ENCODE results near the gene POLD1. TPM values are rescaled to one million over a fixed set of nuclear protein-coding genes. Genes with fewer than 3 reads are reported as not detected.

The POLD1 gene
- total and polyA plus RNA-seq, 2 experiments from 2014 or later = 18.2 to 32.6 TPM

DNA sequence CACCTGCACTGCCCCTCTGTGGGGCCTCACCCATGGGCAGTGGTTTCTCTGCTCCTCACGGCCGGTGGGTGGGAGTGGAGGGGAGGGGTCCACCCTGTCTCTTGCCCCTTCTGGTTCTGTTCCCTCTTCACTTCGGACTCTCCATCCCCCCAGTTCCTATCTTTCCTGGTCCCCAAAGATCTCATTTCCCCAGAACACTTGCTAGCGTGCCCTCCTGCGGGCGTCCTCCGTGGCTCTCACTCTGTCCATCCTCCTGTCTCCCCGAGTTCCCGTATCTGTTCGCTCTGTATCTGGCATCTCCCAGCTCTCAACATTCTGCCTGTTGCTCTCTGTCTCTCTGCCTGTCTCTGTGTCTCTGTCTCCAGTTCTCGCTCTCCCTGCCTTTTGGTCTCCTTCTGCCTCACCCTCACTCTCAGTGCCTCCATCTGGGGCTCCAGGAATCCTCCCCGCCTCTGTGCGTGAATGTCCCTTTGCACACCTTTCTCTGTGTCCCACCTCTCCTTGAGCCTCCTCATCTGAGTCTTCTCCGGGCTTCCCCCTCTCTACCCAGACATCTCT, 35.0 kb downstream of the POLD1 start:
- H3K4me1 ChIP-seq (ENCODE audit: insufficient read depth) = peaks cover 7% of the 10 kb centered on the region
- WGBS (ENCODE audit: low lambda C conversion rate, missing lambda C conversion rate) = 14% methylated on average over 14 of the region's 14 CpGs
- no peaks in the 10 kb centered on the region for H3K9me2 ChIP-seq (replicated peaks; ENCODE audit: insufficient read depth)
- DNase-seq (ENCODE audit: low spot score) = no peak
- no peaks in the 10 kb centered on the region for H3K79me2 ChIP-seq
- H3K27ac ChIP-seq = no peak overlapping the region
- no peak overlapping the region for H2AFZ ChIP-seq
- no peaks in the 10 kb centered on the region for H4K20me1 ChIP-seq (ENCODE audit: insufficient read depth, poor library complexity, severe bottlenecking)
- H3K4me3 ChIP-seq = no peak overlapping the region
- no peak overlapping the region for H3K4me2 ChIP-seq
- peaks cover 26% of the 10 kb centered on the region for H3K27me3 ChIP-seq
- no peaks in the 10 kb centered on the region for H3K9me3 ChIP-seq (ENCODE audit: low read depth)
- no peaks in the 10 kb centered on the region for H3K36me3 ChIP-seq (replicated peaks; ENCODE audit: insufficient read depth, low read depth)
- TF ChIP-seq EZH2 (IDR thresholded peaks at IDR 0.05; ENCODE audit: borderline replicate concordance) = peak; percentile 30
- TF ChIP-seq CTCF (IDR thresholded peaks at IDR 0.05; ENCODE audit: poor library complexity) = no peak
- no peak for TF ChIP-seq EZH2phosphoT487 (IDR thresholded peaks at IDR 0.05; ENCODE audit: low read depth, severe bottlenecking, unreplicated experiment)

- no peaks in the 10 kb centered on the region for H3K9me3 ChIP-seq (ENCODE audit: low read depth)
- TF ChIP-seq EZH2 (IDR thresholded peaks at IDR 0.05; ENCODE audit: borderline replicate concordance) (no peak), CTCF (IDR thresholded peaks at IDR 0.05; ENCODE audit: poor library complexity) (no peak), EZH2phosphoT487 (IDR thresholded peaks at IDR 0.05; ENCODE audit: low read depth, severe bottlenecking, unreplicated experiment) (no peak)
- WGBS (ENCODE audit: low lambda C conversion rate, missing lambda C conversion rate) = 22% methylated on average over 5 of the region's 8 CpGs
- H4K20me1 ChIP-seq (ENCODE audit: insufficient read depth, poor library complexity, severe bottlenecking) = no peaks in the 10 kb centered on the region
- H3K27ac ChIP-seq = no peak overlapping the region
- DNase-seq (ENCODE audit: low spot score) = peak; percentile 5
- H3K36me3 ChIP-seq (replicated peaks; ENCODE audit: insufficient read depth, low read depth) = no peaks in the 10 kb centered on the region
- H3K79me2 ChIP-seq = no peaks in the 10 kb centered on the region
- no peak overlapping the region for H3K4me3 ChIP-seq
- H3K4me2 ChIP-seq = no peak overlapping the region
- H3K27me3 ChIP-seq = peaks cover 26% of the 10 kb centered on the region
- H3K4me1 ChIP-seq (ENCODE audit: insufficient read depth) = peaks cover 7% of the 10 kb centered on the region
- H2AFZ ChIP-seq = no peak overlapping the region
- H3K9me2 ChIP-seq (replicated peaks; ENCODE audit: insufficient read depth) = no peaks in the 10 kb centered on the region
Measured at GRCh38 chr19:50419580-50420035, 35.5 kb downstream of the POLD1 start.

DNA sequence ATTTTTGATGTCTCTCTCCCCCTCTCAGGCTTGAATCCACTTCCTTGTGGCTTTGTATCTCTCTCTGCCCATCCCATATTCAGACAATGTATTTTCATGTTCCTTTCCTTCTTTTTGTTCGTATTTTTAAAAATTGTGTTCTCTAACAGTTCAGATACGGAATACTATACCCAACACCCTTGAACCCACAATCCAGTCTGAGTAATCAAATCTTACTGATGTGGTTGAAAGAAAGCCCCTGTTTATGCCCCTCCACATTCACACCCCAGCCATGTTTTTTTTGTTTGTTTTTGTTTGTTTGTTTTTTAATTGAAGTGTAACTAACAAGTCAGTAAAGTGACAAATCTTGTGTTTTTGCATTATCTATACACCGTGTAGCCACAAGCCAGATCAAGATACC, 36.0 kb downstream of the POLD1 start:
- TF ChIP-seq EZH2phosphoT487 (IDR thresholded peaks at IDR 0.05; ENCODE audit: low read depth, severe bottlenecking, unreplicated experiment) = no peak
- no peak for TF ChIP-seq CTCF (IDR thresholded peaks at IDR 0.05; ENCODE audit: poor library complexity)
- no peak for TF ChIP-seq EZH2 (IDR thresholded peaks at IDR 0.05; ENCODE audit: borderline replicate concordance)
- H3K27me3 ChIP-seq = peaks cover 26% of the 10 kb centered on the region
- H3K4me2 ChIP-seq = no peak overlapping the region
- no peaks in the 10 kb centered on the region for H3K9me3 ChIP-seq (ENCODE audit: low read depth)
- no peak overlapping the region for H2AFZ ChIP-seq
- H3K36me3 ChIP-seq (replicated peaks; ENCODE audit: insufficient read depth, low read depth) = no peaks in the 10 kb centered on the region
- H3K4me3 ChIP-seq = no peak overlapping the region
- H3K27ac ChIP-seq = no peak overlapping the region
- WGBS (ENCODE audit: low lambda C conversion rate, missing lambda C conversion rate) = 57% methylated on average over 3 of the region's 3 CpGs
- H3K4me1 ChIP-seq (ENCODE audit: insufficient read depth) = peaks cover 7% of the 10 kb centered on the region
- no peaks in the 10 kb centered on the region for H3K9me2 ChIP-seq (replicated peaks; ENCODE audit: insufficient read depth)
- H3K79me2 ChIP-seq = no peaks in the 10 kb centered on the region
- no peaks in the 10 kb centered on the region for H4K20me1 ChIP-seq (ENCODE audit: insufficient read depth, poor library complexity, severe bottlenecking)
- DNase-seq (ENCODE audit: low spot score) = no peak

Data from hepatocyte (in vitro differentiated cells).